Progenitor cell of endocrine pancreas (in vitro differentiated cells): ENCODE measurements around the gene ZIC1. TPM values are rescaled to one million over a fixed set of nuclear protein-coding genes. Genes with fewer than 3 reads are reported as not detected.

Experiments
- DNase-seq: peaks from one replicate; pipeline ENCODE4 v3.0.0; 2021; ENCODE audit warnings: low spot score; ENCODE audit not compliant: unreplicated experiment
- H3K27ac Mint-ChIP-seq: 2 replicates; pipeline ENCODE4 v1.8.0; 2021; ENCODE audit warnings: mild to moderate bottlenecking, moderate library complexity, mixed read lengths
- H3K27me3 Mint-ChIP-seq: 2 replicates; pipeline ENCODE4 v1.8.0; 2021; ENCODE audit warnings: mixed read lengths
- H3K36me3 Mint-ChIP-seq: 2 replicates; pipeline ENCODE4 v1.8.0; 2022; ENCODE audit warnings: mixed read lengths; ENCODE audit not compliant: insufficient read depth
- H3K4me1 Mint-ChIP-seq: 2 replicates; pipeline ENCODE4 v1.8.0; 2021; ENCODE audit warnings: low read depth, mixed read lengths
- H3K4me3 Mint-ChIP-seq: 2 replicates; pipeline ENCODE4 v1.8.0; 2021; ENCODE audit warnings: low read depth, mild to moderate bottlenecking, moderate library complexity, mixed read lengths
- H3K9me3 Mint-ChIP-seq: 2 replicates; pipeline ENCODE4 v1.8.0; 2021; ENCODE audit warnings: low read depth, mixed read lengths
- total RNA-seq: library from RNA; stranded (reverse); gene quantifications from 2 replicates; pipeline ENCODE4 v1.2.1, GENCODE V29; 2021
- TF ChIP-seq, protein P1 (sequence below): fragments of 200-600 bp; sonication (generic); IDR thresholded peaks from one replicate; pipeline ENCODE4 v1.5.0; 2021; ENCODE audit warnings: antibody characterized with exemption, mild to moderate bottlenecking; ENCODE audit not compliant: unreplicated experiment

Gene ZIC1
- total RNA-seq, 1 donor from 2014 or later, result 0.77 TPM

DNA sequence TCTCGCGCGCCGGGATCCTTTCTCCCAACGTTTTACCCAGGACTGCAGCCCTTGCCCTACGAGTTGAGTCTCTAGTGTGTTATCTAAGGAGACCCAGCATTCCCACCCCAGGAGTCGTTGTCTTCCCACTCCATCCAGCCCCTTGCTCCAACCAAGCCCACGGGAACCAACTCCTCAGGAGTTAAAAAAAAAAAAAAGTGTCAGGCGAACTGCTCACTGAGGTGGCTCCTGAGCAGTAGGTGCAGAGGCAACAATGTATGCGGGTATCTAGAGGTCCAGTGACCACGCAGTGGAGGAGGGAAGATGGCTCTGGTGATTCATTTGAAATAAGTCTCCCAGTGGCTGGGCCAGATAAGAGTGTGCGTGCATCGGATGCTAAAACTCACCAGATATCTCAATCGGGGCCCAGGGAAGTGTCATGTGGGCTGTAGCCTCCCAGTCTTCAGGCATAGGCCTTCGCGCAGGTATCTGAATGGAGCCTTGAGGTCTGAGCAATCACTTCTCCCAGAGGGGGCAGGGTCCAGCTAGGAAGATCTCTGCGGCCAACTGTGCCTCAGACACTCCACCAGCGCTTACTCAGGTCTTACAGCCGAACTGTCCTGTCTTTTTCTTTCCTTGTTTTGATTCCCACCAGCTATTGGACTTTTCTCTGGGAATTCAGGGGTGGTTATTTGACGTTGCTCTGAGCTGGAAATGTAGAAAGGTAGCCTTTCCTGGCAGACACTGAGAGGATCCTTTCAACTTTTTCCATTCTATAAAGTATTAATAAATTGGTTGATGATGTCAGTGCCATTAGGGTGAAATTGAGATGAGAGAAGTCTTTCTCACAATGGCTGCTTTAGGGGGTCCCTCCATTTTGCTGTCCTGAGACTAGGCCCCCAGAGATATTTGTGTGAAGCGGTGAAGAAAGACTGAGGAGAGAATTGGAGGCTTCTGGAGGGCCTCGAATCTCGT lies 23.8 kb upstream of the ZIC1 start:
- Mint-ChIP-seq H3K27me3 (peaks cover 99% of the 10 kb centered on the region), H3K27ac (no peak overlapping the region), H3K4me1 (no peaks in the 10 kb centered on the region), H3K9me3 (no peaks in the 10 kb centered on the region), H3K4me3 (no peak overlapping the region), H3K36me3 (no peaks in the 10 kb centered on the region)
- no peak for DNase-seq
- TF ChIP-seq, protein P1, sequence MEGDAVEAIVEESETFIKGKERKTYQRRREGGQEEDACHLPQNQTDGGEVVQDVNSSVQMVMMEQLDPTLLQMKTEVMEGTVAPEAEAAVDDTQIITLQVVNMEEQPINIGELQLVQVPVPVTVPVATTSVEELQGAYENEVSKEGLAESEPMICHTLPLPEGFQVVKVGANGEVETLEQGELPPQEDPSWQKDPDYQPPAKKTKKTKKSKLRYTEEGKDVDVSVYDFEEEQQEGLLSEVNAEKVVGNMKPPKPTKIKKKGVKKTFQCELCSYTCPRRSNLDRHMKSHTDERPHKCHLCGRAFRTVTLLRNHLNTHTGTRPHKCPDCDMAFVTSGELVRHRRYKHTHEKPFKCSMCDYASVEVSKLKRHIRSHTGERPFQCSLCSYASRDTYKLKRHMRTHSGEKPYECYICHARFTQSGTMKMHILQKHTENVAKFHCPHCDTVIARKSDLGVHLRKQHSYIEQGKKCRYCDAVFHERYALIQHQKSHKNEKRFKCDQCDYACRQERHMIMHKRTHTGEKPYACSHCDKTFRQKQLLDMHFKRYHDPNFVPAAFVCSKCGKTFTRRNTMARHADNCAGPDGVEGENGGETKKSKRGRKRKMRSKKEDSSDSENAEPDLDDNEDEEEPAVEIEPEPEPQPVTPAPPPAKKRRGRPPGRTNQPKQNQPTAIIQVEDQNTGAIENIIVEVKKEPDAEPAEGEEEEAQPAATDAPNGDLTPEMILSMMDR, result no peak

DNA sequence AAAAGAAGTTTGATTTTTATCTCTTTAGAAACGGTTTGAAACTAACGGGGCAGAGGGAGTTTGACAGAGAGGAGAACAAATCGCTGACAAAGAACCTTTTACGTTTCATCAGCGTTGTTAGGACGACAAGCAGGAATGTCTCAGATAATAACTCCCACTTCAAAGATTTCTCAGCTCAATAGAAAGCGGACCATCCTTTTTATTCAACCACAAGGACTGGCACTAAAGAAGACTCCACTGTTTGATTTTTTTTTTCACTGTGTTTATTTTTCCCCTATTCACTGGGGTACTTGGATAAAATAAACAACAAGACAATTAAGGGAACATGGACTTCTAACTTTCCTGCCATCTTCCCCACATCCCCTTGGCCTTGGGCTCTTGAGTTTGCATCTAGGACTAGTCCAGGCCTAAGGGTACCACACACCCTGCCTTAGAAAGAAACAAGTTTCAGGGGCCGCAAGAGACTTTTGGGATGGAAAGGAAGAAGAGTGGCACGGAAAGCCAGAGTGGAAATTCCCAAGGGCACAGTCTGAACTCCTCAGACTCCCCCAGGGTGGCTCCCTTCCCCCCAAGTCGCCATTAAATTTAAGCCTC lies 21.8 kb upstream of the ZIC1 start:
- Mint-ChIP-seq H3K27ac (no peak overlapping the region), H3K4me1 (peaks cover 1% of the 10 kb centered on the region), H3K9me3 (no peaks in the 10 kb centered on the region), H3K27me3 (peaks cover 100% of the 10 kb centered on the region), H3K4me3 (no peak overlapping the region), H3K36me3 (no peaks in the 10 kb centered on the region)
- DNase-seq, result no peak
- TF ChIP-seq, protein P1, result no peak

DNA sequence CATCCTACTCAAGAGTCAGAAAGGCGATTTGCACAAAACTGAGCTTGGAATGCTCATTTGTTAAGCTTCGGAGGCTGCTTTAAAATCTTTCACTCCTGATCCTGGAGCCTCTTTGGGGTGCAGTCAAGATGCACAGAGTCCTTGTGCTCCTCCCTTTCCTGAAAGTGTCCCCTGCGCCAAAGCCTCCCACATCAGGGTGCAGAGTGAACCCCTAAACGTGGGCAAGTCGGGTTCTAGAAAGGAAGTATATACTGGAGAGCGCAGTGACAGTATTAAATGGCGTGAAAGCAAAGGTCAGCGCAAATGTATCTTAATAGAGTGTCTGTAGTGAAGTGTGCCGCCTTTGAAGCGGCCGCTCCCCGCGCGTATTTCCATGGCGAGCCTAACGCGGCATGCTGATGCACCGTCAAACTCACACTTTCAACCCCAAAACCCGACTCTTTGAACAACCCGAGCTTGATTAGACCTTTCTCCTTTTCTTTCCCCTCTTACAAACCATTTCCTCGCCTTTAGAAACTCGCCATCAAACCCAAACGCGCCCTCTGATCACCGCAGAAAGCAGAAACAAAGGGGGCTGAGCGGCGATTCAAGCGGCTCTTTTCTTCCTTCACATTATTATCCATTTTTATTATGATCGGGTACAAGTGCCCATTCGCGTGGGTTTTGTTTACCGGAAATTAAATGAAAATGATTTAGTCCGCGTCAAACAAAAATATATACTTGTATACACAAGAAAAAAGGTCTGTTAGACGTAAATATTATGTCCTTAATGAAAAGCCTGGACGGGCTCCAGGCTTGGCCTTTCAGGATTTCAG lies 21.1 kb upstream of the ZIC1 start:
- Mint-ChIP-seq H3K27ac (no peak overlapping the region), H3K4me1 (peaks cover 3% of the 10 kb centered on the region), H3K27me3 (peaks cover 100% of the 10 kb centered on the region), H3K36me3 (no peaks in the 10 kb centered on the region), H3K9me3 (no peaks in the 10 kb centered on the region), H3K4me3 (no peak overlapping the region)
- TF ChIP-seq, protein P1, result no peak
- no peak for DNase-seq

DNA sequence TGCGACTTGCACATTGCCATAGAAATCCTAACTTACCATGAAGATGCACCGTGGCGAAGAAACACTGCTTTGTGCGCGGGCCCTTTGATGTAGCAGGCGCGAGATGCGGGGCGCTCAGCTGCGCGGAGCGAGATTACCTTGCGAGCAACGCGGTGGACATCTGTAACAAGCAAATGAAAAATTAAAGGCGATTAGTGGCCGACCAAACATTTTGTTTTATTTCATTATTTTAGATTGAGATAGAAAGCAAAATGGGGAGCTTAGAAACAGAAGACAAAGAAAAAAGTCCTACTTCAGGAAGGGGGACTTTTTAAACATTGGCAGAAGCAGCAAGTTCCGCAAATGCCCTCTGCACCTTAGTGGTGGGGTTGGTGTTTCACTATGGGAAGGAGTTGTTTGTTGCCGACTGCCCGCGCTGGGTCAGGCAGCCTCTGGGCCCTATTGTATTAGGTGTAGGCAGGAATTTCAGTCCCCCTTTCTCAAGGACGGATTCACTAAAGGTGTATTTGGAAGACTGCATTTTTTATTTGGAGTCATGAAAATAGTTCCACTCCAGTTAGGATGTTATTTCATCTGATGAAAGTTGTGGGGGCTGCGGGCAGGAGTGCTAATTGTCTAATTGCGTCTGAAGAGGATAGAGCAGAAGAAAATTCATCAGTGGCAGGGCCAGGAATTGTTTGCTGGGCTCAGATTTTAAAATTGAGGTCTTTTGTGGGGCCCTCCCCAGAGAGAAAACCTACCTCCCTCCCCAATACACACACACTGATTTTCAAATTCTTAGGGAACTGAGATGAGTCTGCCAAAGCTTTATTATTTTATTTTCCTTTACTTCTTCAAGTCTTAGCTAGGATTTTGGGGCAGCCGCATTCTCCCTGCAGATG lies 20.2 kb upstream of the ZIC1 start:
- no peaks in the 10 kb centered on the region for H3K9me3 Mint-ChIP-seq
- peaks cover 4% of the 10 kb centered on the region for H3K4me1 Mint-ChIP-seq
- H3K36me3 Mint-ChIP-seq, result no peaks in the 10 kb centered on the region

More for the DNA sequence above, 20.2 kb upstream of the ZIC1 start:
- peaks cover 98% of the 10 kb centered on the region for H3K27me3 Mint-ChIP-seq
- TF ChIP-seq, protein P1, result no peak
- no peak overlapping the region for H3K27ac Mint-ChIP-seq
- no peak for DNase-seq
- no peak overlapping the region for H3K4me3 Mint-ChIP-seq
